ENCODE data around the gene SDE2. TPM values are rescaled to one million over a fixed set of nuclear protein-coding genes. Genes with fewer than 3 reads are reported as not detected.
A peak's percentile ranks its signal among the peaks of the same experiment; 100 is the strongest.
"Not testable (repeated sequence)": the region's sequence is repeated elsewhere in the genome, so short reads cannot be mapped to it uniquely, and the experiment has no call there.

SDE2 gene
- total RNA-seq, 1 donor: 19.9 TPM

- Histone ChIP-seq H3K27me3 (ENCODE audit: insufficient read depth, low read length) (no peaks in the 10 kb centered on the region), H4K20me1 (ENCODE audit: insufficient read depth, low read length) (no peaks in the 10 kb centered on the region), H3K36me3 (ENCODE audit: insufficient read depth, low read length) (no peaks in the 10 kb centered on the region), H3K4me2 (ENCODE audit: insufficient read depth, low read length) (no peak within 1 kb of the TSS), H3K4me3 (ENCODE audit: insufficient read depth, low read length) (no peak within 1 kb of the TSS), H3K4me1 (ENCODE audit: insufficient read depth, low read length) (no peaks in the 10 kb centered on the region), H3K27ac (ENCODE audit: low read depth, low read length) (no peak within 1 kb of the TSS), H3K9me3 (ENCODE audit: low read depth, low read length) (no peaks in the 10 kb centered on the region), H3K79me2 (ENCODE audit: insufficient read depth, low read length) (no peaks in the 10 kb centered on the region), H2AFZ (ENCODE audit: low read length) (no peak within 1 kb of the TSS)
- no peak for TF ChIP-seq CTCF (IDR thresholded peaks at IDR 0.05; ENCODE audit: extremely low read depth, low read depth, low read length)
- DNase-seq (ENCODE audit: insufficient read length, low spot score, missing footprints): no peak
Measured at GRCh38 chr1:225941187-225941941, 57.8 kb downstream of the SDE2 start, which contains the start of gene LEFTY2. Gene LEFTY2, minus strand, starts transcription at chr1:225941220. Its CDS starts 80 bp downstream, at chr1:225941140.

GRCh38 chr1:225940385-225941151 lies 58.6 kb downstream of the SDE2 start:
- Histone ChIP-seq H3K4me1 (ENCODE audit: insufficient read depth, low read length) (no peaks in the 10 kb centered on the region), H3K4me2 (ENCODE audit: insufficient read depth, low read length) (no peak overlapping the region), H3K79me2 (ENCODE audit: insufficient read depth, low read length) (no peaks in the 10 kb centered on the region), H3K4me3 (ENCODE audit: insufficient read depth, low read length) (no peak overlapping the region), H3K9me3 (ENCODE audit: low read depth, low read length) (no peaks in the 10 kb centered on the region), H2AFZ (ENCODE audit: low read length) (no peak overlapping the region), H3K27ac (ENCODE audit: low read depth, low read length) (no peak overlapping the region), H3K36me3 (ENCODE audit: insufficient read depth, low read length) (no peaks in the 10 kb centered on the region), H4K20me1 (ENCODE audit: insufficient read depth, low read length) (no peaks in the 10 kb centered on the region), H3K27me3 (ENCODE audit: insufficient read depth, low read length) (no peaks in the 10 kb centered on the region)
- no peak for TF ChIP-seq CTCF (IDR thresholded peaks at IDR 0.05; ENCODE audit: extremely low read depth, low read depth, low read length)
- DNase-seq (ENCODE audit: insufficient read length, low spot score, missing footprints): peak; percentile 81

- H2AFZ ChIP-seq (ENCODE audit: low read length): not testable (repeated sequence)
Measured at GRCh38 chr1:225939939-225940310, 59.2 kb downstream of the SDE2 start.

GRCh38 chr1:225939097-225939938 lies 59.8 kb downstream of the SDE2 start:
- H3K9me3 ChIP-seq (ENCODE audit: low read depth, low read length); H3K4me3 ChIP-seq (ENCODE audit: insufficient read depth, low read length); H3K4me1 ChIP-seq (ENCODE audit: insufficient read depth, low read length); H4K20me1 ChIP-seq (ENCODE audit: insufficient read depth, low read length); H3K36me3 ChIP-seq (ENCODE audit: insufficient read depth, low read length); H3K4me2 ChIP-seq (ENCODE audit: insufficient read depth, low read length); H3K79me2 ChIP-seq (ENCODE audit: insufficient read depth, low read length); H2AFZ ChIP-seq (ENCODE audit: low read length); H3K27ac ChIP-seq (ENCODE audit: low read depth, low read length); H3K27me3 ChIP-seq (ENCODE audit: insufficient read depth, low read length); DNase-seq (ENCODE audit: insufficient read length, low spot score, missing footprints): not testable (repeated sequence)

More at GRCh38 chr1:225939939-225940310, 59.2 kb downstream of the SDE2 start:
- not testable (repeated sequence) for H3K9me3 ChIP-seq (ENCODE audit: low read depth, low read length); DNase-seq (ENCODE audit: insufficient read length, low spot score, missing footprints); H3K4me3 ChIP-seq (ENCODE audit: insufficient read depth, low read length); H3K4me2 ChIP-seq (ENCODE audit: insufficient read depth, low read length); H3K36me3 ChIP-seq (ENCODE audit: insufficient read depth, low read length); H3K27me3 ChIP-seq (ENCODE audit: insufficient read depth, low read length); H3K79me2 ChIP-seq (ENCODE audit: insufficient read depth, low read length); H4K20me1 ChIP-seq (ENCODE audit: insufficient read depth, low read length); H3K4me1 ChIP-seq (ENCODE audit: insufficient read depth, low read length); H3K27ac ChIP-seq (ENCODE audit: low read depth, low read length)
